ENCODE measurements around the gene MDK. TPM values are rescaled to one million over a fixed set of nuclear protein-coding genes. Genes with fewer than 3 reads are reported as not detected.

The MDK gene, protein sequence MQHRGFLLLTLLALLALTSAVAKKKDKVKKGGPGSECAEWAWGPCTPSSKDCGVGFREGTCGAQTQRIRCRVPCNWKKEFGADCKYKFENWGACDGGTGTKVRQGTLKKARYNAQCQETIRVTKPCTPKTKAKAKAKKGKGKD
- total RNA-seq, result 47.7 and 52.2 TPM in 2 replicates

DNA sequence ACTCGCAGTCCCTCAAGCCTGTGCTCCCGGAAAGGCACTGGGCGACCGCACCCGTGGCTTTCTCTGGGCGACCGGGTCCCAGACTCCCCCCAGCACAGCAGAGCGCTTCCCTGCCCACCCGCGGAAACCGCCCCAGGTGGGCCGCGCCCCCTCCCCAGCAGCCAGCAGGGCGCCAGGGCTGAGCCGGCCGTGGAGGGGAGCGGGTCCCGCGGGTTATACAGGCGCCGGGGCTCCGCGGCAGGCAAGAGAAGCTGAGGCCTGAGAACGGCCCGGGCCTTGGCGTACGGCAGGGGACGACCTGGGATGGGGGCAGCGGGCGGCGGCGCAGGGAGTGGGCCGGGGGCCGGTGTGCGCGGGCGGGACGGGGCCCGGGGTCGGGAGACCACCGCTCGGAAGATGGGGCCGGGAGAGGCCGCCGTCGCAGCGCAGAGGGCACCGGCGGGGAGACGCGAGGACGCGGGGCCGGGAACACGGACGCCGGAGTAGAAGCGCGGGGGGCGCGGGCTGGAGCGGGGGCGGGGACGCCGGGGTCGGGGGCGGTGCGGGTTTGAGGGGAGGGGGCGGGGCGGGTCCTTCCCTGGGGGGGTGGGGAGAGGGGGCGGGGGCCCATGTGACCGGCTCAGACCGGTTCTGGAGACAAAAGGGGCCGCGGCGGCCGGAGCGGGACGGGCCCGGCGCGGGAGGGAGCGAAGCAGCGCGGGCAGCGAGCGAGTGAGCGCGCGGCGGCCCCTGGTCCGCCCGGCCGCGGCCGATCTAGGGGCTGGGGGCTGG lies at the start of gene MDK:
Gene MDK (plus strand): TSS at position 622 of the 771 bp plus-strand sequence. CDS start 389 bp downstream, outside the sequence.

DNA sequence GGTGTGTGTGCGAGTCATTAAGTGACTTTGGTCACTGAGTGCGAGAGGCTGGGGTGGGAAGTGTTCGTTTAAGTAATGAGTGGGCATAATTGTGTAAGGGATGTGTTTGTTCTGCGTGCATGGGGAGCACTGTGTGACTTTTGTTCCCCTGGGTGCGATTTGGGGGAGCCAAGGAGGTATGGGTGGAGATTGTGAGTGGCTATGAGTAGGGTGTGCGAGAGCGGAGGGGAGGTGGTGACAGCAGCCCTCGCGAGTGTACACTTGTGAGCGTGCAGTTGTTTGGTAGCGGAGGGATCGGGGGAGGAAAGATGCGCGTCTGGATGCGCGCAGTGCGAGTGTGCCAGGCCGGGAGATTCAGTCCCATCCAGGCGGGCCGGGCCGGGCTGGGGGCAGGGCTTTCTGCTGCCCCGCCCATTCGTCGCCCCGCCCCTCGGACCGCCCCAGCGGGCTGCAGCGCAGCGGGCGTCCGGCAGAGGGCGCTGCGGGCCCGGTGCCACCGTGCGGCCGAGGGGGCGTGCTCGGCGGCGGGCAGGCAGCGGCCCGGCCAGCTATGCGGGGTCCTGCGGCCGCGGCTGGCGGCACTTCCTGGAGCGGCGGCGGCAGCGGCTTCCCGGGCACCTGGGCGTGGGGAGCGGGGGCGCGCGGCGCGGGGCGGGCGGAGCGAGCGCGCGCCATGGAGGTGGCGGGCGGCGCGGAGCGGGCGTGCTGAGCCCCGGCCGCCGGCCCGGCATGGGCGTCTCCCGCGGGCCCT lies 34.4 kb upstream of the MDK start, which contains the start of gene DGKZ:
Gene DGKZ (plus strand): TSS at position 578 of the 751 bp plus-strand sequence. CDS start 197 bp downstream, outside the sequence.

DNA sequence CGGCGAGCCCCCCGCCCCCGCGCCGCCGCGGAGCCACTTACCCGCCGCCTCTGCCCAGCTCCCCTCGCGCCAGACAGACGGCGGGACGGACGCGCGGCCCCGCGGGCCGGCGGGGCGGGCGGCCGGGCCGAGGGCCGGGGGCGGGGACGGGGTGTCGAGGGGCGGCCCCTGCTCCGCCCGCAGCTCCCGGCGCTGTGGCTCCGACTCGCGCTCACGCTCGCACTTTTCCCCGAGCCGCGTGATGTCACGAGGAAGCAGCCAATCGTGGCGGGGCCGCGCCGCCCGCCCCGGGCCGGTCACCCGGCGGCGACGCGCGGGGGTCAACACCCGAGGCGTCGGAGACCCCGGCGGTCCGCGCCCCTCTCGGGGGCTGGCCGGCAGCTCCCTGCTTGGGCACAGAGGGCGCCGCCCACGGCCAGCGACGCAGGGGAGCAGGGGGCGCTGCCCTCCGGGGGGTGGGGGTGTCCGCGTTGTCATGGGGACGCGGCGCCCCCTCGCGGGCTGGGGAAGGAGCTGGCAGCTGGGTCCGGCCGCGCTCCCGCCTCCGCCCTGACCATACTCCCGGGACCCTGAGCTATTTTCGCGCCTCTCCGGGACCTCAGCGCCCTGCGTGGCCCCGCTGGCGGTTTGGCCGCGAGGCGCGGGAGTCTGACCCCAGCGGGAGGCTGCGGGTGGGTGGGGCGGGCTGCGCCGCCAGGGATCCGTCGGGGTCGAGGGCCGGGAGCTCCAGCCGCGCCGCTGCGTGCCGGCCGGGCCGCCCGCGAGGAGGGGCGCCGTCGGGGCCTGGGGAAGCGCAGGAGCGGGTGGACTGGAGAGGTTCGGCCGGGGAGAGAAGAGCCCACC lies 10.3 kb downstream of the MDK start, which contains the start of gene CHRM4:
Gene CHRM4 (minus strand): TSS at position 199 of the 843 bp plus-strand sequence. CDS start 5,219 bp downstream, outside the sequence.

Other genes starting within 250 kb of the MDK start
- gene CREB3L1, start 104.0 kb upstream of the MDK start, total RNA-seq, result 45.9 and 50.5 TPM in 2 replicates
- gene DGKZ, start 34.2 kb upstream of the MDK start, total RNA-seq, result 38.3 and 40.4 TPM in 2 replicates
- not detected in 2 replicates for gene CHRM4, start 10.1 kb downstream of the MDK start, total RNA-seq
- 18.8 and 24.1 TPM in 2 replicates for gene AMBRA1, start 212.4 kb downstream of the MDK start, total RNA-seq
- 2.4 and 3.3 TPM in 2 replicates for gene HARBI1, start 235.6 kb downstream of the MDK start, total RNA-seq
- 101 and 104 TPM in 2 replicates for gene ATG13, start 235.9 kb downstream of the MDK start, total RNA-seq

Data from cardiac ventricle fibroblast (primary cell).